Mammary epithelial cell (primary cell): ENCODE results near the gene RAB5A.

Source experiments
- CTCF ChIP-seq, 2 donors: IDR thresholded peaks in 1 of 2; conservative IDR thresholded peaks in 1 of 2; 2 replicates each; pipeline ENCODE4 v1.5.1; 2011 to 2012; ENCODE audit warnings: inconsistent platforms in 2 of 2, low read length in 2 of 2, mild to moderate bottlenecking in 2 of 2, control low read depth in 1 of 2, low read depth in 1 of 2; ENCODE audit not compliant: insufficient read depth in 1 of 2; ENCODE audit errors: extremely low read depth in 1 of 2
- EZH2 ChIP-seq: IDR thresholded peaks from 2 replicates; pipeline ENCODE4 v1.6.1; 2012; ENCODE audit warnings: low read length, inconsistent platforms, borderline replicate concordance

- TF ChIP-seq CTCF (conservative IDR thresholded peaks at IDR 0.05 in 1 of 2, IDR thresholded peaks at IDR 0.05 in 1 of 2; ENCODE audit: extremely low read depth in 1 of 2, insufficient read depth in 1 of 2, low read depth in 1 of 2, low read length in 2 of 2), result no peak
- no peak for TF ChIP-seq EZH2
These were observed 39.4 kb upstream of the RAB5A start for GRCh38 chr3:19907523-19907922.
